HG03354 (cell line): Measurements from ENCODE around the gene DAZAP1.

Experiments used
- ATAC-seq: cut with Tn5 transposase; IDR thresholded peaks from one replicate; pipeline ENCODE4 v1.9.1; 2021; ENCODE audit warnings: mild to moderate bottlenecking; ENCODE audit not compliant: unreplicated experiment, poor library complexity, severe bottlenecking

The DAZAP1 gene

DNA sequence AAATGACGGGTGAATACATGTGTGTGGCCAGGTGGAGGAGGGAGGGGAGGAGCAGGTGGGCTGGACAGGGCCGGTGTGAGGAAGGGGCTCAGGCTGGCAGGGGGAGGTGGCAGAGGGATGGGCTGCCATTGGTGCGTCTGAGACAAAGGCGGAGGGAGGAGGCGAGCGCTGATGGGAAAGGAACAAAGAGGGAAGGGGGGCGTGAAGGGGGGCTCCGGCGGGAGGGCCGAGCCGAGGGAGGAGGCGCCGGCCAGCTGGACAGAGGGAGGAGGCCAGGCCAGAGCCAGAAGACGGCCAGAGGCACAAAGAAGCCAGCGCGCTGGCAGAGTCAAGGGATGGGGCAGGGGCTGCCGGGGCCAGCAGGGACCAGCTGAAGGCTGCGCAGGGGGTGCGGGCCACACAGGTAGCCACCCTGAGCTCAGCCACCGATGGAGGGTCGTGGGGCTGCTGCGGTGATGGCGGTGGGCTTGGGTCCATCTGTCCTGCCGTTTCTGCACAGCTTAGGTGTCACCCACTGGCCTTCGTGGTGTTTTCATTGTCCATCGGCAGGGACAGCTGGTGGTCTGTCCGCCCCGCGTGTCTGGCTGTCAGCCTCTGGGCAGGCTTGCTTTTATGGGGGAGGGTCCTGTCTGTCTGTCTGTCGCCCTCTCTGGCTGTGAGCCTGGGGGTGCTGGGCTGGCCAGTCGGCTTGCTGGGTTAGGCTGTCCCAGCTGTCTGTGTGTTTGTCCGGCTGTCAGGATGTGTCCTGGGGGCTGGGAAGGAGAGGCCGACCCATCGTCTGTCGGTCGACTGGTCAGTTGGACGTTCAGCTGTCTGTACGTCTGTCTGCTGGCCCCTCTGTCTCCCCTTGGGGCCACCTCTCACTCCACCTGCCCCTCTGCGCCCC is 44.8 kb downstream of the DAZAP1 start:
- ATAC-seq = no peak

DNA sequence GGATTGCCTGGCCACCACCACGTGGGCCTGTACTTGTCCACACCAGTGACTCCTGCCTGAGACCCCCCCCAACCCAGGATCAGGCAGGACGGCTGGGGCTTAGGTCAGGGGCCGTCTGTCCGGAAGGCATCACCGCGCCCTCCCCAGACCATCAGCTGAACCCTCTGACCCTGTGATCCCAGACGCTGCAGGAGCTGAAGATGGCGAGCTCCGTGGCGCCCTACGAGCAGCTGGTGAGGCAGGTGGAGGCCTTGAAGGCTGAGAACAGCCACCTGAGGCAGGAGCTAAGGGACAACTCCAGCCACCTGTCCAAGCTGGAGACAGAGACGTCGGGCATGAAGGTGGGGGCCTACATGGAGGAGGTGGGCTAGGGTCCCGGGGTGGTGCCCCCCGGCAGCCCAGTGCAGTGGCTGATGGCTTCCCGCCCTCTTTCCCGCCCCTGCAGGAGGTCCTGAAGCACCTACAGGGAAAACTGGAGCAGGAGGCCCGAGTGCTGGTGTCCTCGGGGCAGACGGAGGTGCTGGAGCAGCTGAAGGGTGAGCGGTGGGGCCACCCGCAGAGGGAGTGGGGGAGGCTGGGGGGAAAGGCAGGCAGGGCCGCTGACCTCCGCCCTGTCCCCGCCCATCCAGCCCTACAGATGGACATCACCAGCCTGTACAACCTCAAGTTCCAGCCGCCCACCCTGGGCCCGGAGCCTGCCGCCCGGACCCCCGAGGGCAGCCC is 45.6 kb downstream of the DAZAP1 start:
- no peak for ATAC-seq

DNA sequence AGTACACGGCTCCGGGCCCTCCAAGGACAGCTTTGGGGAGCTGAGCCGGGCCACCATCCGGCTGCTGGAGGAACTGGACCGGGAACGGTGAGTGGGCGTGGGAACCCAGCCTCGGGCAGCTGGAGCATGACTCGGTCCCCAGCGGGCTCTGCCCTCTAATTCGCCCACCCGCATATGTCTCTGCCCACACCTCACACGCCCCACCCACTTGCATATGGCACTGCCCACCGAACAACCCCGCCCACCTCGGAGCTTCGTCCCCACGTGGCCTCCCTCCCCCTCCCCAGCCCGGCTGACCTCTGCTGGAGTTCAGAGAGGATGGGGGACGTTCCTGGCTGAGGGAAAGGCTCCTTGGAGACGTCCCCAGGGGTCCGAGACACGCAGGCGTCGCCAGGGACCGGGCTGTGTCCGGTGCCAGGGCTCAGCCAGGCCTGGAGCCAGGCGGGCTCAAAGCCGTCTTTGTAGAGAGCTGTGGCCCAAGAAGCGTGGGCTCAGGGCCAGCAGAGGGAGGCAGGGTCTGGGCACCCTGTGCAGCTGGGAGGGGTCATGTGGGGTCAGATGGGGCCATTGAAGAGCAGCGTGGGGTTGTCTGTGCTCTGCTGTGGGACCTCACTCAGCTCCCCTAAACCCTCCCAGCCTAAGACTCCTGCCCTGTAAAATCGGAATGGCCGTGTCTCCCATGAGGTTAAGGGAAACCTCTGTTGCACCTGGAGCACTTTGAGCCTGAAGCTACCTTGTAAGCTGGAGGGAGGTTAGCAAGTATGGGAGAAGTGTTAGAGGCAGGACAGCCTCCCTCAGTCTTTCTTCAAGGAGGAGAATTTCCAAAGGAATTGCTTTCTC is 46.4 kb downstream of the DAZAP1 start:
- no peak for ATAC-seq

DNA sequence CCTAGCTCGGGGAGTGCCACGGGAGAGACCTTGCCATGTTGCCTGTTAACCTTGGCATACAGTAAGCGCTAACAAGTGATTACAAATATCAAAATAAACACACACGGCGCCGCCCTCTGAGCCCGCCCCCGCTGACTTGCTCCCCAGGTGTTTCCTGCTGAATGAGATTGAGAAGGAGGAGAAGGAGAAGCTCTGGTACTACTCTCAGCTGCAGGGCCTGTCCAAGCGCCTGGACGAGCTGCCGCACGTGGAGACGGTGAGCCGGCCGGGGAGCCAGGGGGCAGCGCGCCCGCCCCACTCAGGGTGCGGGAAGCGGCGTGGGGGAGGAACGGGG is 47.6 kb downstream of the DAZAP1 start:
- ATAC-seq = no peak

DNA sequence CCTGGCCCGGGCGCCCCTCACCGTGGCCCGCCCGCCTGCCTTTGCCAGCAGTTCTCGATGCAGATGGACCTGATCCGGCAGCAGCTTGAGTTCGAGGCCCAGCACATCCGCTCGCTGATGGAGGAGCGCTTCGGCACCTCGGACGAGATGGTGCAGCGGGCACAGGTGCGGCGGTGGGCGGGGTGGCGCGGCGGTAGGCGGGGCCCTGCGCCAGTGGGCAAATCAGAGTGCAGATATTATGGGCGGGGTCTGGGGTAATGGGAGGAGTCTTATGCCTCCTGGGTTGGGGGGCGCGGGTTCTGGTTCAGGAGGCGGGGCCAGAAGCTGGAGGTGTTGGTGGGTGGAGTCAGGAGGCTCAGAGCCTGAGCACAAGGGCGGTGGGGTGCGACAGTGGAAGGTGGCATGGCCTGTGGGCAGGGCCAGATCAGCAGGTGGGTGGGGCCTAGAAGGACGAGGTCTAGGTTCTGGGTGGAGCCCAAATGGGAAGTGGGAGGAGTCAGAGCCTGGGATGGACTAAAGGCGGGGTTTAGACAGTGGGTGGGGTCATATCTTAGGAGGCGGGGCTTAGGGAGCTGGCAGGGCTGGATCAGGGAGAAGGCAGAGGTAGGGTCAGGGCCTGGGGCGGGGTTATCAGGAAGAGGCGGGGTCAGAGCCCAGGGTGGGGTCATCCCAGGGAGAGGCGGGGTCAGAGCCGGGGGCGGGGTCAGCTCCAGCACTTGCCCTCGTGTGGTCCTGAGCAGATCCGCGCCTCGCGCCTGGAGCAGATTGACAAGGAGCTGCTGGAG is 48.1 kb downstream of the DAZAP1 start:
- no peak for ATAC-seq

DNA sequence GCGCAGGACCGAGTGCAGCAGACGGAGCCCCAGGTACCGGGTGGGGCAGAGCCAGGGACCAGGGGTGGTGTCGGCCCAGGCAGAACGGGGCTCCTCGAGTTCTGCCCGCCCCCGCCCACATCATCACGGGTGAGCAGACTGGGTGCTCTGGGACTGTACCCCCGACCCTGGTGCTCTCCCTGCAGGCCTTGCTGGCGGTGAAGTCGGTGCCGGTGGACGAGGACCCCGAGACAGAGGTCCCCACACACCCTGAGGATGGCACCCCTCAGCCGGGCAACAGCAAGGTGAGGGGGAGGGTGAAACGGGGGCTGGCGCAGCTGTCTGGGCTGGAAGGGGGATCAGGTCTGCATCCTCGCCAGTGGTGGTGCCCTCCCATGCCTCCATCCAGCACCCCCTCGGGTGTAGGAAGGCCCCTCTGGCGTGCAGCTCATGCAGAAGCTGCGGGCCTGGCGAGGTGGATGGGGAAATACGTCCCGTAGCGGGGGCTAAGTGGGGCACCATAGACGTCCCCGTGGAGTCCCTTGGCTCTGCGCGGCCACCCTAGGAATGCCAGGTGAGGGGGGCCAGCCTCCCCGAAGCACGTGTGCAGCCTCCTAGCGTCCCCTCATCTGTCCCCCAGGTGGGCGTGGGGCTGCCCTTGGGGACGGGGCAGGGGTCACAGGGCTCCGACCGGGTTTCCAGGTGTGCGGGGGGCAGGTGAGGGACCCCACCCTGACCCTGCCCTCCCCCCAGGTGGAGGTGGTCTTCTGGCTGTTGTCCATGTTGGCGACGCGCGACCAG is 48.9 kb downstream of the DAZAP1 start:
- ATAC-seq = no peak

DNA sequence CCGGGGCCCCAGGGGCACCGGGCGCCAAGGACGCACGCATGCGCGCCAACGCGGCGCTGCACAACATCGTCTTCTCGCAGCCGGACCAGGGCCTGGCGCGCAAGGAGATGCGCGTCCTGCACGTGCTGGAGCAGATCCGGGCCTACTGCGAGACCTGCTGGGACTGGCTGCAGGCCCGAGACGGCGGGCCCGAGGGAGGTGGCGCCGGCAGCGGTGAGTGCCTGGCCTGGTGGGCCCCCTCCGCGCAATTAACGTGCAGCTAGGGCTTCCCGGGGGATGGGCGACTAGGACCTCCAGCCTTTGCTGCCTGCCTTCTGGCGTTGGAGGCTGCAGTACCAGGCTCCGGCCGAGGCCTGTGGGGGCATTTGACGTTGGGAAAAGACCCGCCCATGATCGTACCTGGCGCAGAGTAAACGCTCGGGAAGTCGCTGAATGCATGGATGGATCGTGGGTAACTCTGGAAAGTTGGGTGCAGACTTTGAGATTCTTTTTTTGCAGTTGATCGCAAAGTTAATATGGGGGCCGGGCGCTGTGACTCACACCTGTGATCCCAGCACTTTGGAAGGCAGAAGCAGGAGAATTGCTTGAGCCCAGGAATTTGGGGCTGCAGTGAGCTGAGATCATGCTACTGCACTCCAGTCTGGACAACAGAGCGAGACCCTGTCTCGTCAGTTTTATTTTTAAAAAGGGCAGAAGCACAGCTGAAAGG is 49.8 kb downstream of the DAZAP1 start:
- ATAC-seq = no peak

DNA sequence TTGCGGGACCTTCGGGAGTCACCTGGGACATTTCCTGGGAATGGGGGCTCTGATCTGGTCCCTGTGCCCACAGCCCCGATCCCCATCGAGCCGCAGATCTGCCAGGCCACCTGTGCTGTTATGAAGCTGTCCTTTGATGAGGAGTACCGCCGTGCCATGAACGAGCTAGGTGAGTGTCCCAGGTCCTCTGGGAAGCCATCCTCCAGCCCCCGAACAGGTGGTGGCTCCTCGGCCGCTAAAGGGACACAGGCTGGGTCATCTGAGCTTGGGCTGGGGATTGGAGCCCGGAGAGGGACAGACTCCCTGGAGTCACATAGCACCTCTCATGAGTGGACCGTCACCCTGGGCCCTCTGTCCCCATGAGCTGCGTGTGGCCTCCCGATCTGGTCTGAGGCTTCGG is 50.5 kb downstream of the DAZAP1 start:
- no peak for ATAC-seq

DNA sequence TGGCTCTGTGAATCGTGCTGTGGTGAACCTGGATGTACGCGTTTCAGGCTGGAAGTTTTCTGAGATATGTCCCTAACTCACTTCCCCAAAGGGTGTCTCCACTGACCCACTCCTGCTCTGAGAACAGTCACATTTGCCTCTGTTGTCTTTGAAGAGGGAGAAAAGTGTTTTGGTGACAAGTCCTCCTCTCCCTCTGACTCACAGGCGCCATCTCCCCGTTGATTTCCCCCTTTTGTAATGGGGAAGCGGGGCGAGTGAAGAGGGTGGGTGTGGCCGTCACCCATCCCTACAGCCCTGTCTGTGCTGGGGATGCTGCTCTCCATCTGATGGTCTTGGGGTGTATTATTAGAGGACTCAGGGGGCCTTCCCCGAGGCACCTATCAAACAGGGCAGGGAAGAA is 52.1 kb downstream of the DAZAP1 start:
- no peak for ATAC-seq

DNA sequence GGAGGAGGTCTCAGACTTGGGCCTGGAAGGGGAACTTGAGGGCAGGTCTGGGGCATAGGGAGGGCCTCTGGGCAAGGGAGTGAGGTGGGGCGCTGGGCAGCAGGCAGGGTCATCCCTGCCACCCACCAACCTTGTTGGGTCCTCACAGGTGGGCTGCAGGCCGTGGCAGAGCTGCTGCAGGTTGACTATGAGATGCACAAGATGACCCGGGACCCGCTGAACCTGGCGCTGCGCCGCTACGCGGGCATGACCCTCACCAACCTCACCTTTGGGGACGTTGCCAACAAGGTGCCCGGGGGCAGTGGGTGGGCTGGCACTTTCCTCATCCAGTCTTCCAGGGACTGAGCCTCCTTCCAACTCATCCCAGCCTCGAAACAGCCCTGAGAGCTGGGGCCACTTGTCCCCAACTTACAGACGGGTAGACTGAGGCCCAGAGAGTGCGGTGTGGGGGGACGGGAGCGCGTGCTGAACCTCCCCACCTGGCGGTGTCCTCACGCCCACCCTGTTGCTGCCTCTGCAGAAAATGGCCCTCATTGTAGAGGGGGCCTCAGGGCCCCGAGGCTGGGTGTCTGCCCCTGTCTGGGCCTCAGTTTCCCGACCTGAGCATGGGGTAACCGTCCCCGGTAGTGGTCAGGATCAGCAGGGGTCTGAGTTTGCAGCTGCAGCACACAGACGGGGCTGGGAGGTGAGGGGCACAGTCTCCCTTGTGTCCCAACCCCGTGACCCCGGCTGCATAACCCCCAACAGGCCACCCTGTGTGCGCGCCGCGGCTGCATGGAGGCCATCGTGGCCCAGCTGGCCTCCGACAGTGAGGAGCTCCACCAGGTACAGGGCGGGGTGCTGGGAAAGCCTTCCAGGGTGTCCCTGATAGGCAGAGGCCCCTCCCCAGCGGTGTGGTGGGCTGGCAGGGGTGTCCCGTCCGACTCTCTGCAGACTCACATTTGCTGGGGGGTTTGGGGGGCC is 52.9 kb downstream of the DAZAP1 start:
- no peak for ATAC-seq

DNA sequence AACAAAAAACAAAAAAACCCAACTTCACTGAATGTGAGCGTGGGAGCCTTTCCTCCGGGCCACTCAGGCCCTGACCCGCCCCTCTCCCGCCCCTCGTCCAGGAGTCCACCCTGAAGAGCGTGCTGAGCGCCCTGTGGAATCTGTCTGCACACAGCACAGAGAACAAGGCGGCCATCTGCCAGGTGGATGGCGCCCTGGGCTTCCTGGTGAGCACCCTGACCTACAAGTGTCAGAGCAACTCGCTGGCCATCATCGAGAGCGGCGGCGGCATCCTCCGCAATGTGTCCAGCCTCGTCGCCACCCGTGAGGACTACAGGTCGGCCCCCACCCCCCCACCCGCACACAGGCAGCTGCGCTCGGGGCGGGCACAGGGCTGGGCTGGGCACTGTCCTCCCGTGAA is 54.5 kb downstream of the DAZAP1 start:
- ATAC-seq = no peak

DNA sequence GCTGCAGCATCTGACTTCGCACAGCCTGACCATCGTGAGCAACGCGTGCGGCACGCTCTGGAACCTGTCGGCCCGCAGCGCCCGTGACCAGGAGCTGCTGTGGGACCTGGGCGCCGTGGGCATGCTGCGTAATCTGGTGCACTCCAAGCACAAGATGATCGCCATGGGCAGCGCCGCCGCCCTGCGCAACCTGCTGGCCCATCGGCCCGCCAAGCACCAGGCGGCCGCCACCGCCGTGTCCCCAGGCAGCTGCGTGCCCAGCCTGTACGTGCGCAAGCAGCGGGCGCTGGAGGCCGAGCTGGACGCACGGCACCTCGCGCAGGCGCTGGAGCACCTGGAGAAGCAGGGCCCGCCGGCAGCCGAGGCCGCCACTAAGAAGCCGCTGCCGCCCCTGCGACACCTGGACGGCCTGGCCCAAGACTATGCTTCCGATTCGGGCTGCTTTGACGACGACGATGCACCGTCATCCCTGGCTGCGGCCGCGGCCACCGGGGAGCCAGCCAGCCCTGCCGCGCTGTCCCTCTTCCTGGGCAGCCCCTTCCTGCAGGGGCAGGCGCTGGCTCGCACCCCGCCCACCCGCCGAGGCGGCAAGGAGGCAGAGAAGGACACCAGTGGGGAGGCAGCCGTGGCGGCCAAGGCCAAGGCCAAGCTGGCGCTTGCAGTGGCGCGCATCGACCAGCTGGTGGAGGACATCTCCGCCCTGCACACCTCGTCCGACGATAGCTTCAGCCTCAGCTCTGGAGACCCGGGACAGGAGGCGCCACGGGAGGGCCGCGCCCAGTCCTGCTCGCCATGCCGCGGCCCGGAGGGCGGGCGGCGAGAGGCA is 58.0 kb downstream of the DAZAP1 start:
- no peak for ATAC-seq

DNA sequence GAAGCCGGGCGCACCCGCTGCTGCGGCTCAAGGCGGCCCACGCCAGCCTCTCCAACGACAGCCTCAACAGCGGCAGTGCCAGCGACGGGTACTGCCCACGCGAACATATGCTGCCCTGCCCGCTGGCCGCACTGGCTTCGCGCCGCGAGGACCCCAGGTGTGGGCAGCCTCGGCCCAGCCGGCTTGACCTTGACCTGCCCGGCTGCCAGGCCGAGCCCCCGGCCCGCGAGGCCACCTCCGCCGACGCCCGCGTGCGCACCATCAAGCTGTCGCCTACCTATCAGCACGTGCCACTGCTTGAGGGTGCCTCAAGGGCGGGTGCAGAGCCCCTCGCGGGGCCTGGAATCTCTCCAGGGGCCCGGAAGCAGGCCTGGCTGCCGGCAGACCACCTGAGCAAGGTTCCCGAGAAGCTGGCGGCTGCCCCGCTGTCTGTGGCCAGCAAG is 58.7 kb downstream of the DAZAP1 start:
- no peak for ATAC-seq

DNA sequence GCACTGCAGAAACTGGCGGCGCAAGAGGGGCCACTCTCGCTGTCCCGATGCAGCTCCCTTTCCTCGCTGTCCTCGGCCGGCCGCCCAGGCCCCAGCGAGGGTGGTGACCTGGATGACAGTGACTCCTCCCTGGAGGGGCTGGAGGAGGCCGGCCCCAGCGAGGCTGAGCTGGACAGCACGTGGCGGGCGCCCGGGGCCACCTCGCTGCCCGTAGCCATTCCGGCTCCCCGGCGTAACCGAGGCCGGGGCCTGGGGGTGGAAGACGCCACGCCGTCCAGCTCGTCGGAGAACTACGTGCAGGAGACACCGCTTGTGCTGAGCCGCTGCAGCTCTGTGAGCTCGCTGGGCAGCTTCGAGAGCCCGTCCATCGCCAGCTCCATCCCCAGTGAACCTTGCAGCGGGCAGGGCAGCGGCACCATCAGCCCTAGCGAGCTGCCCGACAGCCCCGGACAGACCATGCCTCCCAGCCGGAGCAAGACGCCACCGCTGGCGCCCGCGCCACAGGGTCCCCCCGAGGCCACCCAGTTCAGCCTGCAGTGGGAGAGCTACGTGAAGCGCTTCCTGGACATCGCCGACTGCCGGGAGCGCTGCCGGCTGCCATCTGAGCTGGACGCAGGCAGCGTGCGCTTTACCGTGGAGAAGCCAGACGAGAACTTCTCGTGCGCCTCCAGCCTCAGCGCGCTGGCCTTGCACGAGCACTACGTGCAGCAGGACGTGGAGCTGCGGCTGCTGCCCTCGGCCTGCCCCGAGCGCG is 59.3 kb downstream of the DAZAP1 start:
- no peak for ATAC-seq

DNA sequence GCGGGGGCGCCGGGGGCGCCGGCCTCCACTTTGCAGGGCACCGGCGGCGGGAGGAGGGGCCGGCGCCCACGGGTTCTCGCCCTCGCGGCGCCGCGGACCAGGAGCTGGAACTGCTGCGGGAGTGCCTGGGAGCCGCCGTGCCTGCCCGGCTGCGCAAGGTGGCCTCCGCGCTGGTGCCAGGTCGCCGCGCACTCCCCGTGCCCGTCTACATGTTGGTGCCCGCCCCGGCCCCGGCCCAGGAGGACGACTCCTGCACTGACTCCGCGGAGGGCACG is 59.8 kb downstream of the DAZAP1 start:
- no peak for ATAC-seq
